HEK293 (cell line): ENCODE results near the gene LST1.

Experiments used
- GLI4 ChIP-seq: fragments of 450-650 bp; formaldehyde crosslinking; IDR thresholded peaks from 2 replicates; pipeline ENCODE4 v1.5.1; 2016; ENCODE audit warnings: missing biosample characterization, missing genetic modification characterization
- IKZF3 ChIP-seq: fragments of 450-650 bp; IDR thresholded peaks from 2 replicates; pipeline ENCODE4 v1.5.0; 2018; ENCODE audit warnings: missing biosample characterization, mild to moderate bottlenecking, missing genetic modification characterization, moderate library complexity
- OSR2 ChIP-seq: fragments of 450-650 bp; formaldehyde crosslinking; IDR thresholded peaks from 2 replicates; pipeline ENCODE4 v1.5.1; 2016; ENCODE audit warnings: missing biosample characterization, missing genetic modification characterization
- OVOL3 ChIP-seq: fragments of 450-650 bp; formaldehyde crosslinking; IDR thresholded peaks from 2 replicates; pipeline ENCODE4 v1.5.1; 2016; ENCODE audit warnings: missing biosample characterization, missing genetic modification characterization
- SALL2 ChIP-seq: fragments of 450-650 bp; formaldehyde crosslinking; IDR thresholded peaks from 2 replicates; pipeline ENCODE4 v1.5.0; 2017; ENCODE audit warnings: missing biosample characterization, mild to moderate bottlenecking, missing genetic modification characterization, borderline replicate concordance
- WT1 ChIP-seq: fragments of 450-650 bp; formaldehyde crosslinking; IDR thresholded peaks from 2 replicates; pipeline ENCODE4 v1.5.1; 2016; ENCODE audit warnings: missing biosample characterization, missing genetic modification characterization
- ZBTB21 ChIP-seq: fragments of 450-650 bp; formaldehyde crosslinking; IDR thresholded peaks from 2 replicates; pipeline ENCODE4 v1.5.1; 2017; ENCODE audit warnings: missing biosample characterization, missing genetic modification characterization
- ZBTB48 ChIP-seq: fragments of 450-650 bp; formaldehyde crosslinking; IDR thresholded peaks from 2 replicates; pipeline ENCODE4 v1.5.1; 2016; ENCODE audit warnings: missing biosample characterization, missing genetic modification characterization
- ZEB2 ChIP-seq: fragments of 450-650 bp; formaldehyde crosslinking; IDR thresholded peaks from 2 replicates; pipeline ENCODE4 v1.5.1; 2016; ENCODE audit warnings: missing biosample characterization, missing genetic modification characterization
- ZFP3 ChIP-seq: fragments of 450-650 bp; formaldehyde crosslinking; IDR thresholded peaks from 2 replicates; pipeline ENCODE4 v1.5.1; 2016; ENCODE audit warnings: low read depth, missing biosample characterization, missing genetic modification characterization
- ZNF121 ChIP-seq: fragments of 450-650 bp; formaldehyde crosslinking; IDR thresholded peaks from 2 replicates; pipeline ENCODE4 v1.5.1; 2016; ENCODE audit warnings: missing biosample characterization, missing genetic modification characterization
- ZNF223 ChIP-seq: fragments of 450-650 bp; formaldehyde crosslinking; IDR thresholded peaks from 2 replicates; pipeline ENCODE4 v1.5.1; 2016; ENCODE audit warnings: missing biosample characterization, missing genetic modification characterization
- ZNF302 ChIP-seq: fragments of 450-650 bp; formaldehyde crosslinking; IDR thresholded peaks from 2 replicates; pipeline ENCODE4 v1.5.1; 2016; ENCODE audit warnings: missing biosample characterization, missing genetic modification characterization, low read depth
- ZNF341 ChIP-seq: fragments of 450-650 bp; formaldehyde crosslinking; IDR thresholded peaks from 2 replicates; pipeline ENCODE4; 2016; ENCODE audit warnings: low read depth, missing biosample characterization, missing genetic modification characterization
- ZNF426 ChIP-seq: fragments of 450-650 bp; formaldehyde crosslinking; IDR thresholded peaks from 2 replicates; pipeline ENCODE4 v1.5.1; 2017; ENCODE audit warnings: missing biosample characterization, missing genetic modification characterization, mild to moderate bottlenecking, inconsistent platforms, moderate library complexity
- ZNF561 ChIP-seq: fragments of 450-650 bp; IDR thresholded peaks from 2 replicates; pipeline ENCODE4 v1.5.1; 2018; ENCODE audit warnings: missing biosample characterization, missing genetic modification characterization, borderline replicate concordance
- ZNF600 ChIP-seq: fragments of 450-650 bp; formaldehyde crosslinking; IDR thresholded peaks from 2 replicates; pipeline ENCODE4 v1.5.1; 2016; ENCODE audit warnings: missing biosample characterization, missing genetic modification characterization
- ZNF621 ChIP-seq: fragments of 450-650 bp; formaldehyde crosslinking; IDR thresholded peaks from 2 replicates; pipeline ENCODE4 v1.5.1; 2017; ENCODE audit warnings: missing biosample characterization, missing genetic modification characterization
- ZNF843 ChIP-seq: fragments of 450-650 bp; formaldehyde crosslinking; IDR thresholded peaks from 2 replicates; pipeline ENCODE4 v1.5.1; 2016; ENCODE audit warnings: missing biosample characterization, missing genetic modification characterization
- ZSCAN16 ChIP-seq: fragments of 450-650 bp; formaldehyde crosslinking; IDR thresholded peaks from 2 replicates; pipeline ENCODE4 v1.5.1; 2016; ENCODE audit warnings: missing biosample characterization, missing genetic modification characterization
- ZXDB ChIP-seq: fragments of 450-650 bp; formaldehyde crosslinking; IDR thresholded peaks from 2 replicates; pipeline ENCODE4 v1.5.1; 2016; ENCODE audit warnings: missing biosample characterization, missing genetic modification characterization
- TF ChIP-seq, protein P1 (sequence below): fragments of 450-650 bp; formaldehyde crosslinking; IDR thresholded peaks from 2 replicates; pipeline ENCODE4 v1.5.1; 2016; ENCODE audit warnings: missing biosample characterization, missing genetic modification characterization
- TF ChIP-seq, protein P2 (sequence below): fragments of 450-650 bp; formaldehyde crosslinking; IDR thresholded peaks from 2 replicates; pipeline ENCODE4 v1.5.1; 2017; ENCODE audit warnings: missing biosample characterization, missing genetic modification characterization
- TF ChIP-seq, protein P3 (sequence below): fragments of 450-650 bp; formaldehyde crosslinking; IDR thresholded peaks from 2 replicates; pipeline ENCODE4 v1.5.1; 2017; ENCODE audit warnings: missing biosample characterization, missing genetic modification characterization

The LST1 gene

DNA sequence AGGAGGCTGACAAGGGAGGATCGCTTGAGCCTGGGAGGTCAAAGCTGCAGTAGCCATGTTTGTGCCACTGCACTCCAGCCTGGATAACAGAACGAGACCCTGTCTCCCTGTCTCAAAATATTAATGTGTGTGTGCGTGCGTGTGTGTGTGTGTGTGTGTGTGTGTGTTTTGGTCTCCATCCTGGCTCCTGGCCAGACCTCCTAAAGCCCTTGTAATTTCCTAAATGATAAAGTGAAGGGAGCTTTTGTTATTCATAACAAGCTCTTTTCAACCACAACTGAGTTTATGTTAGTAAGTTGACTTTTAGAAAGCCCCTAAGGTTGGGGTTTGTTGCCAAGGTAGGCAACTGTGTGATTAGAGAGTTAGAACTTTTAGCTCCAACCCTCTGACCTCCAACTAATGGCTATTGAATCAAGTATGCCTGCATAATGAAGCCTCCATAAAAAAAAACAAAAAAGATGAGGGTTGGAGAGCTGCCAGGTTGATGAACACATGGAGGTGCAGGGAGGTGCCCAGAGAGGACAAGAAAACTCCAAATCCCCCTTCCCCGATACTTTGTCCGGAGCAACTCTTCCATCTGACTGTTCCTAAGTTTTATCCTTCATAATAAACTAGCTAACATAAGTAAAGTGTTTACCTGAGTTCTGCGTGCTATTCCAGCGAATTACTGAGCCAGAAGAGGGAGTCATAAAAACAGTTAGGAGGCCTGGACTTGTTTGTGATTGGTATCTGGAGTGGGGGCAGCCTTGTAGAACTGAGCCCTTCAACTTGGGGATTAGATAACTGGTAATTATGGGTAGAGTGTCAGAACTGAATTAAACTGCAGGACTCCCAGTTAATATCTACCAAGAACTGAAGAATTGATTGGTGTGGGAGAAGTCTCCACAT, 23.7 kb downstream of the LST1 start (continued):
- TF ChIP-seq, protein P1, sequence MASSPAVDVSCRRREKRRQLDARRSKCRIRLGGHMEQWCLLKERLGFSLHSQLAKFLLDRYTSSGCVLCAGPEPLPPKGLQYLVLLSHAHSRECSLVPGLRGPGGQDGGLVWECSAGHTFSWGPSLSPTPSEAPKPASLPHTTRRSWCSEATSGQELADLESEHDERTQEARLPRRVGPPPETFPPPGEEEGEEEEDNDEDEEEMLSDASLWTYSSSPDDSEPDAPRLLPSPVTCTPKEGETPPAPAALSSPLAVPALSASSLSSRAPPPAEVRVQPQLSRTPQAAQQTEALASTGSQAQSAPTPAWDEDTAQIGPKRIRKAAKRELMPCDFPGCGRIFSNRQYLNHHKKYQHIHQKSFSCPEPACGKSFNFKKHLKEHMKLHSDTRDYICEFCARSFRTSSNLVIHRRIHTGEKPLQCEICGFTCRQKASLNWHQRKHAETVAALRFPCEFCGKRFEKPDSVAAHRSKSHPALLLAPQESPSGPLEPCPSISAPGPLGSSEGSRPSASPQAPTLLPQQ (tag by site-specific recombination): peak; percentile 64; the same call in 1 of the 2 replicates
- 0 out of 2 replicates have a peak, but pooled peaks have one; percentile 15 for TF ChIP-seq IKZF3 (tag by site-specific recombination)
- peak; percentile 73; the same call in 1 of the 2 replicates for TF ChIP-seq OVOL3 (tag by site-specific recombination)
- TF ChIP-seq ZNF426 (tag by site-specific recombination): no peak
- peak; percentile 65 for TF ChIP-seq ZNF341 (tag by site-specific recombination)
- TF ChIP-seq, protein P2, sequence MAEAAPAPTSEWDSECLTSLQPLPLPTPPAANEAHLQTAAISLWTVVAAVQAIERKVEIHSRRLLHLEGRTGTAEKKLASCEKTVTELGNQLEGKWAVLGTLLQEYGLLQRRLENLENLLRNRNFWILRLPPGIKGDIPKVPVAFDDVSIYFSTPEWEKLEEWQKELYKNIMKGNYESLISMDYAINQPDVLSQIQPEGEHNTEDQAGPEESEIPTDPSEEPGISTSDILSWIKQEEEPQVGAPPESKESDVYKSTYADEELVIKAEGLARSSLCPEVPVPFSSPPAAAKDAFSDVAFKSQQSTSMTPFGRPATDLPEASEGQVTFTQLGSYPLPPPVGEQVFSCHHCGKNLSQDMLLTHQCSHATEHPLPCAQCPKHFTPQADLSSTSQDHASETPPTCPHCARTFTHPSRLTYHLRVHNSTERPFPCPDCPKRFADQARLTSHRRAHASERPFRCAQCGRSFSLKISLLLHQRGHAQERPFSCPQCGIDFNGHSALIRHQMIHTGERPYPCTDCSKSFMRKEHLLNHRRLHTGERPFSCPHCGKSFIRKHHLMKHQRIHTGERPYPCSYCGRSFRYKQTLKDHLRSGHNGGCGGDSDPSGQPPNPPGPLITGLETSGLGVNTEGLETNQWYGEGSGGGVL (tag by site-specific recombination): peak; percentile 53
- 0 out of 2 replicates have a peak, but pooled peaks have one; percentile 10 for TF ChIP-seq ZNF121
- peak; percentile 44; the same call in 1 of the 2 replicates for TF ChIP-seq ZXDB (tag by site-specific recombination)
- no peak; the same call in 1 of the 2 replicates for TF ChIP-seq ZSCAN16
- peak; percentile 11; the same call in 1 of the 2 replicates for TF ChIP-seq ZNF600
- TF ChIP-seq WT1 (tag by site-specific recombination): peak; percentile 74
- no peak for TF ChIP-seq GLI4
- TF ChIP-seq OSR2 (tag by site-specific recombination): 0 out of 2 replicates have a peak, but pooled peaks have one; percentile 9
- peak; percentile 87 for TF ChIP-seq ZBTB48 (tag by site-specific recombination)
- TF ChIP-seq ZNF223 (tag by site-specific recombination): peak; percentile 66; the same call in 1 of the 2 replicates
- TF ChIP-seq ZNF302 (tag by site-specific recombination): 0 out of 2 replicates have a peak, but pooled peaks have one; percentile 59
- TF ChIP-seq, protein P3, sequence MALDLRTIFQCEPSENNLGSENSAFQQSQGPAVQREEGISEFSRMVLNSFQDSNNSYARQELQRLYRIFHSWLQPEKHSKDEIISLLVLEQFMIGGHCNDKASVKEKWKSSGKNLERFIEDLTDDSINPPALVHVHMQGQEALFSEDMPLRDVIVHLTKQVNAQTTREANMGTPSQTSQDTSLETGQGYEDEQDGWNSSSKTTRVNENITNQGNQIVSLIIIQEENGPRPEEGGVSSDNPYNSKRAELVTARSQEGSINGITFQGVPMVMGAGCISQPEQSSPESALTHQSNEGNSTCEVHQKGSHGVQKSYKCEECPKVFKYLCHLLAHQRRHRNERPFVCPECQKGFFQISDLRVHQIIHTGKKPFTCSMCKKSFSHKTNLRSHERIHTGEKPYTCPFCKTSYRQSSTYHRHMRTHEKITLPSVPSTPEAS: peak; percentile 88
- 0 out of 2 replicates have a peak, but pooled peaks have one; percentile 11 for TF ChIP-seq ZEB2
- TF ChIP-seq SALL2 (tag by site-specific recombination): 0 out of 2 replicates have a peak, but pooled peaks have one; percentile 25
- 0 out of 2 replicates have a peak, but pooled peaks have one; percentile 39 for TF ChIP-seq ZNF561 (tag by site-specific recombination)
- no peak for TF ChIP-seq ZFP3
- 0 out of 2 replicates have a peak, but pooled peaks have one; percentile 20 for TF ChIP-seq ZNF843 (tag by site-specific recombination)
- peak; percentile 60; the same call in 1 of the 2 replicates for TF ChIP-seq ZBTB21 (tag by site-specific recombination)
- TF ChIP-seq ZNF621 (tag by site-specific recombination): no peak
- TF ChIP-seq, all 188 proteins: peak for 29
